Measurements from ENCODE around the gene REC8. TPM values are rescaled to one million over a fixed set of nuclear protein-coding genes. Genes with fewer than 3 reads are reported as not detected.

Gene REC8
- total RNA-seq, 3 donors from 2014 or later, result 14.9 to 17.0 (median 16.8) TPM

DNA sequence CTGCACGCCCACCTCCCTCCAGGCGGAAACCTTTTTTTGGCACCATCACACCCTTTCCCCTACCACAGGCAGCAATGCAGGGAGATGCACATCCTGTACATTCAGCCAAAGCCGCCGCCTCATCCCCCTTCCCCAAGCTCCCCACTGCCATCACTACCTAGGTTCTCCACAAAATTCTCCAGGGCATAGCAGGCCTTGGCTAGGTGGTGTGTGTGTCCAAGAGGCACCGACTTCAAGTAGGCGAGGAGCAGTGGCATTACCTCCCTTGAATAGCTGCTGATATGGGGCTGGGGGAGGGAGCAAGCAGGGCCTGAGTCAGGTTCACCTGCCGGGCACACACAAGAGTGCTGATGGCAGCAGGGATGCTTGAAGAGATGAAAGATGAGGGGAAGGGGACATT is 13.1 kb downstream of the REC8 start:
- intact Hi-C loops (cut with DNase I, micrococcal nuclease), result no loop called here
- TF ChIP-seq, protein P1, sequence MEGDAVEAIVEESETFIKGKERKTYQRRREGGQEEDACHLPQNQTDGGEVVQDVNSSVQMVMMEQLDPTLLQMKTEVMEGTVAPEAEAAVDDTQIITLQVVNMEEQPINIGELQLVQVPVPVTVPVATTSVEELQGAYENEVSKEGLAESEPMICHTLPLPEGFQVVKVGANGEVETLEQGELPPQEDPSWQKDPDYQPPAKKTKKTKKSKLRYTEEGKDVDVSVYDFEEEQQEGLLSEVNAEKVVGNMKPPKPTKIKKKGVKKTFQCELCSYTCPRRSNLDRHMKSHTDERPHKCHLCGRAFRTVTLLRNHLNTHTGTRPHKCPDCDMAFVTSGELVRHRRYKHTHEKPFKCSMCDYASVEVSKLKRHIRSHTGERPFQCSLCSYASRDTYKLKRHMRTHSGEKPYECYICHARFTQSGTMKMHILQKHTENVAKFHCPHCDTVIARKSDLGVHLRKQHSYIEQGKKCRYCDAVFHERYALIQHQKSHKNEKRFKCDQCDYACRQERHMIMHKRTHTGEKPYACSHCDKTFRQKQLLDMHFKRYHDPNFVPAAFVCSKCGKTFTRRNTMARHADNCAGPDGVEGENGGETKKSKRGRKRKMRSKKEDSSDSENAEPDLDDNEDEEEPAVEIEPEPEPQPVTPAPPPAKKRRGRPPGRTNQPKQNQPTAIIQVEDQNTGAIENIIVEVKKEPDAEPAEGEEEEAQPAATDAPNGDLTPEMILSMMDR (IDR thresholded peaks at IDR 0.05), result no peak
- no peak overlapping the region for H3K4me3 ChIP-seq
- peaks cover 7% of the 10 kb centered on the region for H3K4me1 ChIP-seq (ENCODE audit: low read depth)
- DNase-seq (no peak), ATAC-seq (no peak)
- no peaks in the 10 kb centered on the region for H3K9me3 ChIP-seq
- H3K36me3 ChIP-seq (ENCODE audit: low read depth), result no peaks in the 10 kb centered on the region

DNA sequence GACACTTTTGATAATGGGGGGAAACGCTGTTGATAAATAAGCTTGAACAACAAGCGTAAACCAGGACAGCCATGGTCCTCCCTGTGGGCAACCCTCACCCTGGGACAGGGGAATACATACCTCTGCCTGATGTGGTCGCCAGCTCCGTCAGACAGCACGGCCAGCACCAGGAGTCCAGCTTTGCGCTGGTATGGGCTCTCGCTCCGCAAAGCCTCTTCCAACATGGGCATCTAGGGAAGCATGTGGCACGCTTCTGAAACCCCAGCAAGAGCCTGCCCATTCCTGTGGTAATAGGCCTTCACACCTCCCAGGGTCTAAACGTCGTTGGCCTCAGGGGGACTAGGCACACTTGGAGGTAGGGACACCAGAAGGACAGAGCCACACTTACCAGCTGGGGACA is 13.9 kb downstream of the REC8 start:
- Histone ChIP-seq H3K9me3 (no peaks in the 10 kb centered on the region), H3K4me3 (no peak overlapping the region), H3K36me3 (ENCODE audit: low read depth) (no peaks in the 10 kb centered on the region), H3K4me1 (ENCODE audit: low read depth) (peaks cover 7% of the 10 kb centered on the region)
- intact Hi-C loops (cut with DNase I, micrococcal nuclease), result no loop called here
- DNase-seq, result no peak
- no peak for ATAC-seq
- TF ChIP-seq, protein P1 (IDR thresholded peaks at IDR 0.05), result no peak

DNA sequence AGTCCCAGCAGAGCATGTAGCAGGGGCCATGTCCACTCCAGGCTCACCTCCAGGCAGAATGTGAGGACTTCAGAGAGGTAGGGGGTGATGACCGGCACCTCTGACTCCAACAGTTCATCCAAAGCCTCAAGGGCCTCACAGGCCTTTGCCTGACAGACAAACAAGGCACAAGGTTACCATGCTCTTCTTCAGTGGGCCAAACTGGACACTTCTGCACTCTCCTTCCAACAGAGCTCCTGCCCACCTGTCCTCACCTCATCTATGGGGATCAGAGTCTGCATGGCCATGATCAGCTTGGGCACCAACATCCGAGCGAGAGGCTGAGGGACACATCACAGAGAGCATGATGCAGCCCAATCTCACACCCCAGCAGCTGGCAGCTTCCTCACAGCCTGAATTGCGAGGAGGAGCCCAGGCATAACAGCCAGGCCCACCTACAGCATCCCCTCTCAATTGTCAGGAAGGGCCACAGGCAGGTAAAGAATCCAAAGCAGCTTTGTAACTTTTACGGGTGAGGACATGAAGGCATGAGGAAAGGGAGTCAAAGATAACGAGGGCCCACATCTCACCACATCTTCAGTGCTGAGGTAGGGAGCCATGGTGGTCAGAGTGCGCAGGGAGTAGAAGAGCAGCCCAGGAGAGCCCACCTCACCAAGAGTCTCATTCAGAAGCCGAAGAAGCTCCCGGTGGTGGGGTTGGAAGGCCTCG is 15.1 kb downstream of the REC8 start:
- TF ChIP-seq, protein P1 (IDR thresholded peaks at IDR 0.05), result no peak
- no peak for ATAC-seq
- DNase-seq, result no peak
- H3K4me1 ChIP-seq (ENCODE audit: low read depth), result peaks cover 7% of the 10 kb centered on the region
- H3K4me3 ChIP-seq, result no peak overlapping the region
- intact Hi-C loops (cut with DNase I, micrococcal nuclease), result no loop called here
- H3K36me3 ChIP-seq (ENCODE audit: low read depth), result no peaks in the 10 kb centered on the region
- H3K9me3 ChIP-seq, result no peaks in the 10 kb centered on the region

DNA sequence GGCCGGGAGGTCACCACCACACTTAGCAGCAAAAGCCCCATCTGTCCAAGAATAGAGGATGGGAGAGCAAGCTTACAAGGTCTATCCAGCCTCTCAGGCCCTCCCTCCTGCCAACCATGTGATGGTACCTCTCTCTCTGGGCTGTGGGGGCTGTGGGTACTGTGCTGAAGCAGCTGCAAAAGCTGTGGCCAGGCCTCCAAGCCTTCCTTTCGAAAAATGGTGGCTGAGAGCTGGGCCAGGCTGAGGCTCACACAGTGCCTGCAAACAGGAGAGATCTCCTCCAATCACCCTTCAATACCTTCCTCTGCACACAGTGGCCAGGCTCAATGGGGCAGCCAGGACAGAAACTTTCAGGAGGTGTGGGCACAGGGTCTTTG is 15.6 kb downstream of the REC8 start:
- ATAC-seq (no peak), DNase-seq (no peak)
- H3K36me3 ChIP-seq (ENCODE audit: low read depth), result no peaks in the 10 kb centered on the region
- intact Hi-C loops (cut with DNase I, micrococcal nuclease), result no loop called here
- H3K4me1 ChIP-seq (ENCODE audit: low read depth), result peaks cover 7% of the 10 kb centered on the region
- H3K4me3 ChIP-seq, result no peak overlapping the region
- TF ChIP-seq, protein P1 (IDR thresholded peaks at IDR 0.05), result no peak
- H3K9me3 ChIP-seq, result no peaks in the 10 kb centered on the region

DNA sequence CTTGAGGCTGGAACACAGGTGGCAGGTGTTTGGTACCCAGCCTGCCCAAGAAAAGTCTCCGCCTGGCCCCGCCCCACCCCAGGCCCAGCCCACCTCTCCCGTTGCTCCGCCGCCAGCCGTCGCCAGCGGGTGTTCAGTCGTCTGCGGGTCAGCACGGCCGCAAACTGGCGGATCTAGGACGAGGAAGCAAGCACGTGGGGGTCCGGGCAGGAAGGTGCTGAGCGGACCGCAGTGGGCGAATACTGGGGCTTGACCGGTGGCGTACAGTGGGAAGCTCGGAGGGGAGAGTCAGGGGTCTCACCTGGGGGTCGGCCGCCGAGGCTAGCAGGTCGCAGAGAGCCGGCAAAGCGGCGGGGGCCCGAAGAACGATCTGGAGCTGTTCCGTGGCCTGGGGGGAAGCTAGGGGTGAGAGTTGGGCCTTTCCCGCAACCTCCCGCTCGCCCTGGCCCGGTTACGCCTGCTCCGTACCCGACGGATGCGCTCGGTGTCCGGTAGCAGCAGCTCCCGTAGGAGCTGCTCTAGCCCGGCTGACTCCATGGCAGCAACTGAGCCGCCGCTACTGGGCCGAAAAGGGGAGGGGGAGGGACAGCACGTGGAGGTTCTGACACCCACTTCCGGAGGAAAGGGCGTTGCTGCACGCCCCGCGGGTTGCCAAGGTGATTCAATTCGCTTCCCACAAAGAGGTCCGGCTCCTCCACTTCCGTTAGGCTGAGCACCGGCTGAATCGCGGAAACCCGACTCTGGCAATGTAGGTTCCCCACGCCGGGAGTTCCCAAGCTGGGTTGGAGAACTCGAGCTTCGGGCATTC is 16.6 kb downstream of the REC8 start, which contains the start of gene IPO4:
IPO4 (minus strand) TSS at position 566 of the 808 bp plus-strand sequence; CDS start at position 537, 29 bp downstream.
- H3K36me3 ChIP-seq (ENCODE audit: low read depth), result no peaks in the 10 kb centered on the region
- peak; percentile 98 for ATAC-seq
- peaks cover 7% of the 10 kb centered on the region for H3K4me1 ChIP-seq (ENCODE audit: low read depth)
- H3K4me3 ChIP-seq, result peak within 1 kb of the TSS; percentile 20
- no peaks in the 10 kb centered on the region for H3K9me3 ChIP-seq
- peak; percentile 94 to 97 (median 94) for DNase-seq
- intact Hi-C loops (cut with DNase I, micrococcal nuclease), result no loop called here
- TF ChIP-seq, protein P1 (IDR thresholded peaks at IDR 0.05), result no peak
